HG02973 (cell line): ENCODE data around the gene ANKH.

Experiments
- ATAC-seq: cut with Tn5 transposase; IDR thresholded peaks from one replicate; pipeline ENCODE4 v1.9.1; 2021; ENCODE audit warnings: moderate library complexity; ENCODE audit not compliant: unreplicated experiment

ANKH gene

GRCh38 chr5:14721990-14722656, 149.5 kb downstream of the ANKH start:
- ATAC-seq, result no peak

DNA sequence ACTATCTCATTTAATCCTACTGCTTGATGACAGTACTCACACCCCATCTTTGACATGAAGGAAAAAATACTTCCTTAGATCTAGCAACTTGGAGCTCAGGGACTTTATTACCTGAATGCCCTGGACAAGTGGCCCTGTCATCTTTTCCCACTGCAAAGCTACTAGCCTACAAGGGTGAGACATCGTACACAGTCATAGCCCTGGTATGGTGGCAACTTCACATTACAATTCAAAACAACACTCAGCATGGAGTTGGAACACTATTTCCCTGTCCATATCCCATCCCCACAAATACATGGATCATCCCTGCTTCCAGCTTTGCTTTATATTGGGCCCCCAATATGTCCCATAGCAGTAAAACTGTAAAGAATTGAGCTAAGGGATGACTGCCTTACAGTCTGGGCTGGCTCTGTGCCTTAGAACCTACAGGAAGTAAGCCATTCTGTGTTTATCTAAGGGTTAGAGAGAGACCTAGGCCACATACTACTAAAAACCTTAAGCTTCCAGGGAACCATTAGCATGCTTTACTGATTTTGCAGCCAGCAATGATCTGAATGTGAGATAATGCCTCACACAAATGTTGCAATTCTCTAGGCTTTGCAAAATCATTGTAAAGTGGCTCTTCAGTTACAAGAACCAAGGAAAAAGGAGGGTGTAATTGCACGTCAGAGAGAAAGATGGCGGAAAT, 151.2 kb downstream of the ANKH start:
- no peak for ATAC-seq

DNA sequence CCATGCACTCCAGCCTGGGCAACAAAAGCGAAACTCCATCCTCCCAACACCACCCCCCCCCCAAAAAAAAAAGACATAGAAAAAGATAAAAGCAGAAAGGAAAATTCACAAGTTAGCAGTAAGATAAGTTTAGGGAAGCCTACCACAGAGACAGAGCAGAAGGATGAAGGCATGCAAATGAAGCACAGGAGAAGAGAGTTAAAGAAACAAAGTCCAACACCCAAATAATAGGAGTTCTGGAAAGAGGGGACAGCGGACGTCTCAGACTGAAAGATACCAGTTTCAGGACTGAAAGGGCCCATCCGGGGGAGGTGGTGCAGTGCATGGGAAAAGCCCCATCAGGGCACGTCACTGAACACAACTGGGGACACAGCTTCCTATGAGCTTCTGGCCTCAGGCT, 152.8 kb downstream of the ANKH start:
- ATAC-seq, result no peak

DNA sequence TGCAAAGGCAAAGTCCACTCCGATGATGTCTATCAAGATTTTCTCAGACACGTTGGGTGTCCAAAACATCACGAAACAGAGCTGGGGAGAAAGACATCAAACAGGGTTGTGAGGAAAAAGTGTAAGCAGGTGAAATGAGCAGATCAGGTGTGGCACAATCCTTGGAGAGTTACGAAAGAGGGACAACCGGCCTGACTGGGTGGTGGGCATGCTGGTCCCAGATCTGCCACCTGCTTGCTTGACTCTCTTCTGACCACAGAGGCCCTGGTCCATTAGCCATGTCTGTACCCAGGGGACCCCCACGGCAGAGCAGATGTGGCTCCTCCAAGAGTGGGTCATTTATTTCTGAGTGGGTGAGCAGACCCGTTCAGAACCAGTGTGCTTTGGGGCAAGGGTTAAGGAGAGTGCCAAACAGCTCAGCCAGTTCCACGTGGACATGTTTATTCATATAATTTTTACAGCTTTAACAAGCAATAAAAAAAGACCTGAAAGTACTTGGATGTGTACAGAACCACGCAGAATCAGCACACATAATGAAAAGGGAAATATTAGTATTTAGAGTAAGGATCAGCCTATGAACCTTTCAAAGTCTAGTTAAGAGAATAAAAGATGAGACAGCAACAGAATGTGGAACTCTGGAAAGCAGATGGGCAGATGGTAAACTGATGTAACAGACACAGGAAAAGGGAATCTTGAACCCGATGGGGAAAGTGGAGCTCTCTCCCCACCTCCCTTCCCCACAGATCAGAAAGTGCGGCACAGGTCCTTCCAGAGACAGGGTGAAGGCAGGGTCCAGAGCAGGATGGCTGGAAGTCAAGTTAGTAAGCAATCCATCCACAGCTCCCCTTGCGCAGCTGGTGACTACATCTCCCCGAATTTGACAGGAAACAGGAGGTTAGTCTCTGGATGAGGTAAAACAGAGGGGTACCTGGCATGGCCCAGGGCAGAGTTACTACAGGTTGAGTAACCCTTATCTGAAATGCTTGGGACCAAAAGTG, 154.5 kb downstream of the ANKH start:
- no peak for ATAC-seq

- no peak for ATAC-seq
Measured at GRCh38 chr5:14715481-14715880, 156.1 kb downstream of the ANKH start.

- ATAC-seq, result no peak
Measured at GRCh38 chr5:14714706-14715105, 156.9 kb downstream of the ANKH start.

DNA sequence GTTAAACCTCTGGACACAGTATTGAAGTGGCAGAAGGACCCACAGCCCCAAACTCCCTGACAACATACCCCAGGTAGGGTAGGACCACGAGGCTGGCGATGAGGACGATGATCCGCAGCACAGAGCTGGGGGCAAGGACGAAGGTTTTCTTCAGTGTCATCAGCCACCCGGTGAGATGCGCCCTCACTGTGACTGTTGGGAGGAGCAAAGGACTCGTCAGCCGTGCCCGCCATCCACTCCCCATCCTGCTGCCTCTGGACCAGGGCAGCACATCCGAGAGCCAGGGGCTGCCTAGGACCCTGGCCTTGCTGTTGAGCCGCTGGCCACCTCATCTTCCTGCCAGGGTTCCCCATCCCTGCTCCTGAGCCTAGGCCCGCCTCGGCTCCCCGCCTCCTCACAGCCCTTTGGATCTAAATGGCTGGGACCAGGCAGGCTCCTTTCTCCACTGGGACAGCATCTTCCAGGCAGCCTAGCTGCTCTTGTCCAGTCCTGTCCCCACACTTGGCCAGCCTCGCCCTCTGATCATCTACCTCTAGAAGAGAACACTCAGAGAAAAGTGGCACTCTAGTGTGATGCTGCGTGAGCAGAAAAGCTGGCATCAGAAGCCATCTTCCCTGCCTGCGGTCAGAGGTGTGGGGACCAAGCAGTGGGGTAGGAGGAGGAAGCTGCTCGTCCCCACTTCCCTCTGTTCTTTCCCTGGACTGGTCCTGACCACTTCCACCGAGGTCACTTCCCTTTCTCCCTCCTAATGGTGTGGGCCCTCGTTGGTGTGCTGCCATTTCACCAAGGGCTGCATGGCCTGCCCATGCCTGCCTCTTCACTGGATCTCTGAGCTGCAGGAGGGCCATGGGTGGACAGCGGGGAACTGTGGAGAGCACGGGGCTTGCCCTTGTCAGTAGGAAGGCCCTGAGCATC, 157.8 kb downstream of the ANKH start:
- no peak for ATAC-seq

- ATAC-seq, result no peak
Measured at GRCh38 chr5:14712666-14713065, 158.9 kb downstream of the ANKH start.

- ATAC-seq, result no peak
Measured at GRCh38 chr5:14712131-14712530, 159.4 kb downstream of the ANKH start.

- ATAC-seq, result no peak
Measured at GRCh38 chr5:14710313-14710994, 161.1 kb downstream of the ANKH start.

DNA sequence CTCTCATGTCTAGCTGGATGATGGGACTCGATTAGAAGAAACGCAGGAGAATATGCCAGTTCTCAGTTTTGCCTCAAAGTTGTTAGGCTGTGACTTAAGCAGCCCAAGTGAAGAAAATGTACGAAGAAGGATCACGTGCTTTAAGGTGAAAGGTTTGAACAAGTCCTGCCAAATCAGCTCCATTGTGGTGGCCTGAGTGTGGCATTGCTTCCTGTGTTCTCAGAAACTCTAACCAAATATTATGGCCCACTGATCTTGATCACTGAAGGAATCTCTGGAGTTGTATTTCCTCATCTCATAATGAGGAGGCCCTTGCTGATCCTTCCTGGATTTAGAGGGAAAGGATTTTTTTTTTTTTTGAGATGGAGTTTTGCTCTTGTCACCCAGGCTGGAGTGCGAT, 163.0 kb downstream of the ANKH start:
- no peak for ATAC-seq

DNA sequence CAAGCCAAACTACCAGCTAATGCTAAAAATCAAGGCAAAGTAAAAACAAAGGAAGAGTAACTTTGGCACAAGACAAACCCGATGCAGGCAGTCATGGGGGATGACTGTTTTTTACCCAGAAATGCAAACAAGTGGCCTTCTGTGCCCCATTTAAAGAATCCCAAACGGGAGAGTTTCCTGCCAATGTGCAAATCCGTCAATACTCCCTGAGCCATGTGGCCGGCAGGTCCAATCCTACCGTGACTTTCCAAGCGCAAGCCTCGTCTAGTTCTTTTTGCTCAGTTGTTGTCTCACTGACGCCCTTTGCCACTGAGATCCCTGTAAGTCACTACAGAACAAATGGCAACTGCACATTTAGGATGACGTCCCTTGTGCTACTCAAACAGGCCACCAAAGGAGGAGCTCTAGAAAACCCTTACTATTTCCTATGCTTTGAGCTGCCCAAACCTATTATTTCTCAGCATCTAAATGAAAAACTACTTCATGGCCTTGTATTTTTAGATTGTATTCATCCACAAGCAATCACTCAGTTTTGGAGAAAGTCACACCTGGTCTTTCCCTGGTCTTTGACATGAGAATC, 163.7 kb downstream of the ANKH start:
- no peak for ATAC-seq

- ATAC-seq, result no peak
Measured at GRCh38 chr5:14706615-14707021, 165.0 kb downstream of the ANKH start.

GRCh38 chr5:14705556-14705955, 166.0 kb downstream of the ANKH start:
- ATAC-seq, result no peak

GRCh38 chr5:14702238-14702839, 169.2 kb downstream of the ANKH start:
- no peak for ATAC-seq

DNA sequence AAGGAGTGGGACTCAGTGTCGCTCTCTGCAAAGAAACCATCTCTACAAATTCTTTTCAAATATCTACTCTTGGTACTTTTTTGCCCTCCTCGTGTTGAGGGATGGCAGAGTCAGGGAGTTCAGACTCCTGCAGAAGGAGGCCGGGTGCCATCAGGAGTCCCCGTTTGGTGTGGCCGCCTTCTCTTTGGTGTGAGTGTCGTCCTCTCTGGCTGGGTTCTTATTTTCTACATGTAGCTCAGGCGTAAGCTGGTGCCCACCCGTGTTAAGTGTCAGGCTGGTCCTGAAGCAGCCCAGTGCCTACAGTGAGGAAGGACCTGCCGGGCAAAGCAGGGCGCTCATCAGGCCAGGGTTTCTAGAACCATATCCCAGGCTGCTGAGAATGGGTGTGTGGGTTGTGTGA, 170.0 kb downstream of the ANKH start:
- no peak for ATAC-seq

- no peak for ATAC-seq
Measured at GRCh38 chr5:14700478-14701436, 170.8 kb downstream of the ANKH start.

- no peak for ATAC-seq
Measured at GRCh38 chr5:14699807-14700400, 171.7 kb downstream of the ANKH start.
